ENCODE measurements around the gene DCTN5.

DNA sequence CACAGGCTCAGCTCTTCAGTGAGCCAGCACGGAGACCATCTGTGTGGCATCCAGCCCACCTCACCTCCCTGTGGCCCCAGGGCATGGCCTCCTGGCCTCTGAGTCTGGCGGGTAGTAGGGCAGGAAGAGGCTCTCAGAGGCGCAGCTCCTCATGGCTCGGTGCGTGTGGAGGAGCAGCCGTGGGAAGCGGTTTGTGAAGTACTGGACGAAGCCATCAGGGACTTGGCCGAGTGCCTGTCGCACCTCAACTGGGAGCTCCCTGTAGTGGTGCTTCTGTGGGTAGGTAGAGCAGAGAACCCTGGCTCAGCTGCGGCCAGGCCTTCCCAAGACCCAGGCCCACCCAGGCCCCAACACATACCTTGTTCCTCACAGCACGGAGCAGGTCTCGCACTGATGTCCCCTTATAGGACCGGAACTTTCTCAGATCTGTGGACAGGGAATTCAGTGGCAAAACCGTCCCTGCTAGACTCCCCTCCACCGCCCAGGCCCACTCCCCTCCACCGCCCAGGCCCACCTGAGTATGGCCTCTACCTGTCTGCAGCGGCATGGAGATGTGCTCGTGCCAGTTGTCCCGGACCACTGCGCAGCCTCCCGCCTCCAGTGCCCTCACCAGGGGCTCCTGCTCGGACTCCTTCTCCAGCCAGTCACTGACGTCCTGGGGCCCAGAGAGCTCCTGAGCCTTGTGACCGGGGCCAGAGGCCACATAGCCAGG, 49.7 kb downstream of the DCTN5 start:
- no peak for TF ChIP-seq POLR2A (IDR thresholded peaks at IDR 0.05)
- TF ChIP-seq, protein P1, sequence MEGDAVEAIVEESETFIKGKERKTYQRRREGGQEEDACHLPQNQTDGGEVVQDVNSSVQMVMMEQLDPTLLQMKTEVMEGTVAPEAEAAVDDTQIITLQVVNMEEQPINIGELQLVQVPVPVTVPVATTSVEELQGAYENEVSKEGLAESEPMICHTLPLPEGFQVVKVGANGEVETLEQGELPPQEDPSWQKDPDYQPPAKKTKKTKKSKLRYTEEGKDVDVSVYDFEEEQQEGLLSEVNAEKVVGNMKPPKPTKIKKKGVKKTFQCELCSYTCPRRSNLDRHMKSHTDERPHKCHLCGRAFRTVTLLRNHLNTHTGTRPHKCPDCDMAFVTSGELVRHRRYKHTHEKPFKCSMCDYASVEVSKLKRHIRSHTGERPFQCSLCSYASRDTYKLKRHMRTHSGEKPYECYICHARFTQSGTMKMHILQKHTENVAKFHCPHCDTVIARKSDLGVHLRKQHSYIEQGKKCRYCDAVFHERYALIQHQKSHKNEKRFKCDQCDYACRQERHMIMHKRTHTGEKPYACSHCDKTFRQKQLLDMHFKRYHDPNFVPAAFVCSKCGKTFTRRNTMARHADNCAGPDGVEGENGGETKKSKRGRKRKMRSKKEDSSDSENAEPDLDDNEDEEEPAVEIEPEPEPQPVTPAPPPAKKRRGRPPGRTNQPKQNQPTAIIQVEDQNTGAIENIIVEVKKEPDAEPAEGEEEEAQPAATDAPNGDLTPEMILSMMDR (IDR thresholded peaks at IDR 0.05): no peak
